ACC112 (cell line): Measurements from ENCODE around the gene PSPN.
A peak's percentile ranks its signal among the peaks of the same experiment; 100 is the strongest.

ENCODE experiments used
- H2AFZ ChIP-seq: fragments of 200-600 bp; sonication (generic); one replicate; pipeline ENCODE4 v1.6.0; 2017; ENCODE audit warnings: antibody characterized with exemption, low read length; ENCODE audit not compliant: unreplicated experiment
- H3K27ac ChIP-seq: fragments of 200-600 bp; sonication (generic); 2 replicates; pipeline ENCODE4 v1.5.1; 2014; ENCODE audit warnings: low read depth, mild to moderate bottlenecking, antibody characterized with exemption, low read length, moderate library complexity
- H3K27me3 ChIP-seq: fragments of 200-600 bp; sonication (generic); 2 replicates; pipeline ENCODE4 v1.6.1; 2014; ENCODE audit warnings: mild to moderate bottlenecking, antibody characterized with exemption, low read length, moderate library complexity, mixed read lengths; ENCODE audit not compliant: insufficient read depth
- H3K36me3 ChIP-seq: fragments of 200-600 bp; sonication (generic); 2 replicates; pipeline ENCODE4 v1.6.1; 2016; ENCODE audit warnings: mild to moderate bottlenecking, antibody characterized with exemption, low read length, moderate library complexity, mixed read lengths; ENCODE audit not compliant: insufficient read depth
- H3K4me1 ChIP-seq: fragments of 200-600 bp; sonication (generic); one replicate; pipeline ENCODE4 v1.6.1; 2016; ENCODE audit warnings: low read length, mixed read lengths; ENCODE audit not compliant: insufficient read depth, unreplicated experiment, control insufficient read depth
- H3K4me3 ChIP-seq: fragments of 200-600 bp; sonication (generic); 2 replicates; pipeline ENCODE4 v1.5.1; 2014; ENCODE audit warnings: mild to moderate bottlenecking, low read depth, low read length
- H3K79me2 ChIP-seq: fragments of 200-600 bp; sonication (generic); one replicate; pipeline ENCODE4 v1.6.0; 2016; ENCODE audit warnings: low read length; ENCODE audit not compliant: control insufficient read depth, unreplicated experiment, insufficient read depth

Gene PSPN

DNA sequence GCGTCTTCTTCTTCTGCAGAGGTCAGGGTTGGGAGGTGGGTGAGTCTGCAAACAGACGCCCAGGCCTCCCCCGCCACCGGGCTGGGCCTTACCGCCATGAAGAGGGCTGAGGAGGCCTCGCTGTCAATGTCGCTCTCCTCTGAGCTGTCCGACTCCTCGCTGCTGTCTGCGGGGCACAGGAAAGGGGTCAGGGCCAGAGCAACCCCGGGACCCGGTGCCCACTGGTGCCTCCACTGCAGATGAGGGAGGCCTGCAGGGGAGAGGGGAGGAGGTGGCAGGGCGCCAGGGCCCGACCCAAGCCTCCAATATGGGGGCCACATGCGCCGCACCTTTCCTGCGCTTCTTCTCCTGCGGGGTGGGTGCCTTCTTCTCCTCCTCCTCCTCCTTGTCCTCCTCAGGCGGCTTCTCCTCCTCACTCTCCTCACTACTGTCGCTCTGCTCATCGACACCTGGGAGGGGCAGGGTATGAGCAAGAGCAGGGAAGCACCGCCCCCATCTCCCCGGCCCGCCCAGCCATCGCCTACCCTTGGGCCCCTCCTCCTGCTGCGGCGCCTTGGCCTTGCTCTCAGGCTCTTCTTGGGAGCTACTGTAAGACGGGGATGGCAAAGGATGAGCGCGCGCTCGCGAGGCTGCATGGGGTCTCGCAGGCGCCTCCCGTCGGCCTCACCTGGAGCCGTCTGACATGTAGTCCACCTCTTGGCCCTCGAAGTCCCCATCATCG is 5.5 kb upstream of the PSPN start:
- Histone ChIP-seq H3K27ac (no peak overlapping the region), H3K4me3 (no peak overlapping the region), H3K36me3 (0 out of 2 replicates have a peak, but pooled peaks cover 8% of the 10 kb centered on the region), H2AFZ (no peak overlapping the region), H3K4me1 (no peaks in the 10 kb centered on the region), H3K27me3 (no peaks in the 10 kb centered on the region), H3K79me2 (no peaks in the 10 kb centered on the region)

DNA sequence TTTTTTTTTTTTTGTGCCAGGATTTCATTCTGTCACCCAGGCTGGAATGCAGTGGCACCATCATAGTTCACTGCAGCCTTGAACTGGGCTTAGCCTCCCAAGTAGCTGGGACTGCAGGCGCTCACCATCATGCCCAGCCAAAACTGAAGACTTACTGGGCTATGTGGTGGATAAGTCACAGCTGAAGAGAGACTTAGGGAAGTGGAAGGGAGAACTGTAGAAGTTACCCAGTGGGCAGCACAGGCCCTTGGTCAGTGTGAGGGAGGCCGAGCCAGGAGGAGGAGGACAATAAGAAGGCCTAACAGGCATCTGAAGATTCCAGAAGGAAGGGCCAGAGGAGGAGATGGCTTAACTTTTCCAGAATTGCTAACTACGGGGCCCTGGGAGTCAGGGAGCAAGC is 4.0 kb upstream of the PSPN start:
- H3K4me1 ChIP-seq, result no peaks in the 10 kb centered on the region
- no peak overlapping the region for H2AFZ ChIP-seq
- no peak overlapping the region for H3K27ac ChIP-seq
- no peaks in the 10 kb centered on the region for H3K79me2 ChIP-seq
- 0 out of 2 replicates have a peak, but pooled peaks cover 8% of the 10 kb centered on the region for H3K36me3 ChIP-seq
- H3K4me3 ChIP-seq, result no peak overlapping the region
- H3K27me3 ChIP-seq, result no peaks in the 10 kb centered on the region

DNA sequence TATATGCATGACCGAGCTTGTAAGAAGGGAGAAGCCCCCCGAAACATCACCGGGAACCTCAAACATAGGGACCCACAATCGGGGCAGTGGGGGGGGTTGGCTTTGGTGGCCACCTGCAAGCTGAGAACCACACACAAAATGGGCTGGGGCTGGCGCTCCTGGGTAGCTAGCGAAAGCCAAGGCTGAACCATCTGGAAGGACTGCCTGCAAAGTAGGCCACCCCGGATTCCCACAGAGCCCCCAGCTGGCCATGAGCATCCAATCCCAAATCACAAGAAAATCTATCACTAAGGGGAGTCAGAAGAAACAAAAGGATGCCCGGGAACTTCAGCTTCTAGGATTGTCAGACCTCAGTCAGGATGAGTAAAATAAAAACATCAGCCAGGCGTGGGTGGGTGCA is 2.8 kb upstream of the PSPN start:
- Histone ChIP-seq H3K79me2 (no peaks in the 10 kb centered on the region), H3K4me1 (peaks cover 8% of the 10 kb centered on the region), H2AFZ (no peak overlapping the region), H3K27ac (no peak overlapping the region), H3K36me3 (0 out of 2 replicates have a peak, but pooled peaks cover 8% of the 10 kb centered on the region), H3K4me3 (no peak overlapping the region), H3K27me3 (no peaks in the 10 kb centered on the region)

DNA sequence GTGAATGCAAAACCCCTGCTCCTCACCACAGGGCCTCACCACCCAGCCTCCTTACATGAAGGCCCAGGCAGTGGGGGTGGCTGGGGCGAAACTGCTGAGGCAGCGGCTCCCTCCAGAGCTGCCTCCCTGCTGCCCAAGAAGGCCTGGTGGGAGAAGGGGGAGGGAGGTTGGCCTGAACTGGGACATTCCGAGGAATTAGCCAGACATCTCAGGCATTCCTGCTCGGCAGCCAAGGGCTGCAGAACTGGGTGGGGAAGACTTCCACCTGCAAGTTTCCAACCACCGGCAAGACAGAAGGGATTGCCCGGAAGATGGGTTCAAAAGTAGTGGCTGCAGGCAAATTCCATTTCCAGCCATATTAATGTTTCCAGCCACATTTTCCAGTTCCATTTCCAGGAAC is 2.3 kb upstream of the PSPN start:
- no peak overlapping the region for H3K27ac ChIP-seq
- 0 out of 2 replicates have a peak, but pooled peaks cover 8% of the 10 kb centered on the region for H3K36me3 ChIP-seq
- H2AFZ ChIP-seq, result no peak overlapping the region
- no peaks in the 10 kb centered on the region for H3K79me2 ChIP-seq
- H3K4me1 ChIP-seq, result peaks cover 8% of the 10 kb centered on the region
- no peak overlapping the region for H3K4me3 ChIP-seq
- H3K27me3 ChIP-seq, result no peaks in the 10 kb centered on the region

DNA sequence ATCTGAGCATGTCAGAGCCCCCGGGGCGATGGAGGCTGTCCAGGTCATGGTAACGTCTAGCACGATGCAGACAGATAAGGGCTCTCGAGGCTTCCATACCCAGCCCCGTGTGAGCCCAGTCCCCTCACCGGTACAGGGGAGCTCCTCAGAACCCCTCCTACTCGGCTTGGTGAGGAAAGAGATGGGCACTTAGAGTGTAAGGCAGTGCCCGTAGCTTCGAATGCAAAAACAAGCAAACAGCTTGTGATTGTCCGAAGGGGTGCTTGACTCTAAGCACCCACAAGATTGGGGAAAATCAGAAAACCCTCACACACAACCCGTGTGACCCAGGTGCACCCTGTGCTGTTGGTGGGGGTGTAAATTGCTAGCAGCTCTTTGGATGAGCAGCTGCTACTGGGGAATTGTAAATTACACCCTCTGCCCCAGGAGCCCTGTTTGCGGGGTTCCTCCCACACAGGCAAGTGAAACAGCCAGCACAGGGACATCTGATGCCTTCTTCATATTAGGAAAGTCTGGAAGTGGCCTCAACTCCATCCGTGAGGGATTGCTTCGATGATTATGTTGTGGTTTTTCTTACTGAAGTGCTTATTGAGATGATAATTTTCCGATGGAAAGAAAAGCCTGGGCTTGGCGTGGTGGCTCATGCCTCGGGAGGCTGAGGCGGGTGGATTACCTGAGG is 918 bp upstream of the PSPN start:
- no peak overlapping the region for H3K4me3 ChIP-seq

DNA sequence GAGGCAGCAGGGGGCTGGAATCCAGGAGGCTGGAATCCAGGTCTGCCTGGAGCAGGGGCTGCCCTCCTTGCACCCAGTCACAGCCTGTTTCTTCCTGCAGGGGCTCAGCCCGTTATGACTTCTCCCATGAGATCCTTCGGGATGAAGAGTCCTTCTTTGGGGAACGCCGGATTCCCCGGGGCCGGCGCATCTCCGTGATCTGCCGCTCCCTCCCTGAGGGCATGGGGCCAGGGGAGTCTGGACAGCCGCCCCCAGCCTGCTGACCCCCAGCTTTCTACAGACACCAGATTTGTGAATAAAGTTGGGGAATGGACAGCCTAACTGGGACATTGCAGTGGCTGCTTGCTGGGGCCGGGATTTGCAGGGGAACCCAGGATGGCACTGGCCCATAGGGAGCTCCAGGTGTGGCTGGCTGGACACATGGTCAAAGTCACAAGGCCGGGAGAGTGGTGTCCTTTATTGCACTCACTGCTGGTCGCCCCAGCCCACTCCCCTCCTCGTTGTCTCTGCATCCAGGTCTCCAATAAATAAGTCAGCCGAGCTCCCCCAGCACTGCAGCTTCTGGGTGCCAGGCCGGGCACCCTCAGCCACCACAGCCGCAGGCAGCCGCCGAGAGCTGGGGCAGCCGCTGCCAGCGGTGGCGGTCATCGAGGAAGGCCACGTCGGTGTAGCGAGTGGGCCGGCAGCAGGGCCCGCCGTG is 872 bp downstream of the PSPN start:
- no peak overlapping the region for H2AFZ ChIP-seq
- no peaks in the 10 kb centered on the region for H3K27me3 ChIP-seq
- no peaks in the 10 kb centered on the region for H3K79me2 ChIP-seq
- H3K36me3 ChIP-seq, result 0 out of 2 replicates have a peak, but pooled peaks cover 2% of the 10 kb centered on the region
- no peak overlapping the region for H3K4me3 ChIP-seq
- H3K4me1 ChIP-seq, result peaks cover 8% of the 10 kb centered on the region
- no peak overlapping the region for H3K27ac ChIP-seq

More for the DNA sequence above, 918 bp upstream of the PSPN start:
- Histone ChIP-seq H3K79me2 (no peaks in the 10 kb centered on the region), H2AFZ (no peak overlapping the region), H3K36me3 (0 out of 2 replicates have a peak, but pooled peaks cover 8% of the 10 kb centered on the region), H3K4me1 (peaks cover 8% of the 10 kb centered on the region), H3K27ac (no peak overlapping the region), H3K27me3 (no peaks in the 10 kb centered on the region)

DNA sequence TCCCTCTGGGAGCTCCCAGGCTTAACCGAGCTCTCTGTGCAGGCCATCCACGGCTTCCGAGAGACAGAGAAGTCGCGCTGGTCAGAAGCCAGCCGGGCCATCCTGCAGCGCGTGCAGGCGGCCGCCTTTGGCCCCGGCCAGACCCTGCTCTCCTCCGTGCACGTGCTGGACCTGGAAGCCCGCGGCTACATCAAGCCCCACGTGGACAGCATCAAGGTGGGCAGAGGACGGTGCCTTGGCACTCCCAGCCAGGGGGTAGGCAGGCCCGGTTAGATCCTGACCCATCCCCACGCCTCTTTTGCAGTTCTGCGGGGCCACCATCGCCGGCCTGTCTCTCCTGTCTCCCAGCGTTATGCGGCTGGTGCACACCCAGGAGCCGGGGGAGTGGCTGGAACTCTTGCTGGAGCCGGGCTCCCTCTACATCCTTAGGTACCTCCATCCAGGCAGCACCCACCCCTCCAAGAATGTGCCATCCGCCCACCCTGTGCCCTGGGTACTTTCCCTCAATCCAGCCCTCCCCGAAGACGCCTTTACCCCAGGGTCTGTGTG is 1.5 kb downstream of the PSPN start:
- Histone ChIP-seq H3K27me3 (no peaks in the 10 kb centered on the region), H3K4me1 (peaks cover 8% of the 10 kb centered on the region), H3K4me3 (peak overlapping the region; percentile 77), H3K79me2 (no peaks in the 10 kb centered on the region), H3K36me3 (no peaks in the 10 kb centered on the region), H3K27ac (no peak overlapping the region), H2AFZ (no peak overlapping the region)

DNA sequence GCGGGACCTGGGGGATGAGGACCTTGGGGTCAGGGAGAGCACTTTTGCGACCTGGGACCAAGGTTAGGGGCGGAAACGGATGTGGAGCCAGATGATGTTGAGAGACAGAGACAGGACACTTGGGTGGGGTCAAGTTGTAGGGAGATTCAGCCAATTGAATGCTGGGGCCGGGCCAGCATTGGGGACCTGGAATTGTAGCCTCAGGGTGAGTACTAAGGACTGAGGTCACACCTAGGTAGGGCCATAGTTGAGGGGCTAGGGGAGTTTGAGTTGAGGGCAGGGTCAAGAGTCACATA is 2.0 kb downstream of the PSPN start:
- Histone ChIP-seq H3K79me2 (no peaks in the 10 kb centered on the region), H3K36me3 (no peaks in the 10 kb centered on the region), H3K4me3 (peak overlapping the region; percentile 77), H2AFZ (peak overlapping the region; percentile 60), H3K4me1 (peaks cover 8% of the 10 kb centered on the region), H3K27me3 (no peaks in the 10 kb centered on the region), H3K27ac (0 out of 2 replicates have a peak overlapping the region, but pooled peaks have one; percentile 19)

DNA sequence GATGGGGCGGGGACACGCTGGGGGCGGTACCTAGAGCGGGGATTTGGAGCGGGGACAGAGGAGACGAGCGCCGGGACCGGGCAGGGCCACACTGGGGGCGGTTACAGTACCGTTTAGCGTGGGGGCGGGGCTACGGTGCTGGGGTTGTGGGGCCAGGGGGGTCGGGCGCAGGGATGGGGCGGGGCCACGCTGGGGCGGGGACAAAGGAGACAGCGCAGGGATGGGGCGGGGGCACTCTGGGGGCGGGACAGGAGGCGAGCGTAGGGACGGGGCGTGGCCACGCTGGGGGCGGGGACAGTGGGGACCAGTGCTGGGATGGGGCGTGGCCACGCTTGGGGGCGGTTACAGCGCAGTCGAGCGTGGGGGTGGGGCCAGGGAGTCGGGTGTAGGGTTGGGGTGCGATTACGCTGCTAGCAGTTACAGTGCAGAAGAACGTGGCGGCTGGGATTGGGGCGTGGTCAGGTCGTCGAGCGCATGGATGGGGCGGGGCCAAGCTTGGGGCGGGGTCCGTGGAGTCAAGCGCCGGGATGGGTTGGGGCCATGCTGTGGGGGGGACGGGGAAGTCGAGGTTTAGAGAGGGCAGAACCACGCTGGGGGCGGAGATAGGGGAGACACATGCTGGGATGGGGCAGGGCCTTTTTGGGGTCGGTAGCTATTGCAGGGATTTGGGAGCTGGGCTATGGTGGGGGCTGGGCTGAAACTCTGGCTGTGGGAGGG is 2.5 kb downstream of the PSPN start:
- Histone ChIP-seq H3K4me3 (peak overlapping the region; percentile 95), H2AFZ (peak overlapping the region; percentile 98), H3K36me3 (no peaks in the 10 kb centered on the region), H3K27ac (peak overlapping the region; percentile 93), H3K27me3 (no peaks in the 10 kb centered on the region), H3K79me2 (no peaks in the 10 kb centered on the region), H3K4me1 (peaks cover 8% of the 10 kb centered on the region)

DNA sequence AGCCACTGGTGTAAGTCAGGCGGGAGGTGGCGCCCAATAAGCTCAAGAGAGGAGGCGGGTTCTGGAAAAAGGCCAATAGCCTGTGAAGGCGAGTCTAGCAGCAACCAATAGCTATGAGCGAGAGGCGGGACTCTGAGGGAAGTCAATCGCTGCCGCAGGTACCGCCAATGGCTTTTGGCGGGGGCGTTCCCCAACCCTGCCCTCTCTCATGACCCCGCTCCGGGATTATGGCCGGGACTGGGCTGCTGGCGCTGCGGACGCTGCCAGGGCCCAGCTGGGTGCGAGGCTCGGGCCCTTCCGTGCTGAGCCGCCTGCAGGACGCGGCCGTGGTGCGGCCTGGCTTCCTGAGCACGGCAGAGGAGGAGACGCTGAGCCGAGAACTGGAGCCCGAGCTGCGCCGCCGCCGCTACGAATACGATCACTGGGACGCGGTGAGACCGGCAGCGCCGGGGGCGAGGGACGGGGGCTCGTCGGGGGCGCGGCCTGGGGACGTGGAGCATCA is 3.1 kb downstream of the PSPN start, which contains the start of gene ALKBH7:
Gene ALKBH7, plus strand, starts transcription at position 201 of the 502 bp plus-strand sequence. Its CDS starts 27 bp downstream, at position 228.
- Histone ChIP-seq H3K27me3 (no peaks in the 10 kb centered on the region), H3K27ac (peak within 1 kb of the TSS; percentile 93), H3K4me1 (peaks cover 8% of the 10 kb centered on the region), H2AFZ (peak within 1 kb of the TSS; percentile 98), H3K4me3 (peak within 1 kb of the TSS; percentile 95), H3K79me2 (no peaks in the 10 kb centered on the region), H3K36me3 (no peaks in the 10 kb centered on the region)
